ENCODE results near the gene TMEM266. TPM values are rescaled to one million over a fixed set of nuclear protein-coding genes. Genes with fewer than 3 reads are reported as not detected.

TMEM266 gene
- total RNA-seq, 1 donor from 2014 or later: 8.1 TPM

DNA sequence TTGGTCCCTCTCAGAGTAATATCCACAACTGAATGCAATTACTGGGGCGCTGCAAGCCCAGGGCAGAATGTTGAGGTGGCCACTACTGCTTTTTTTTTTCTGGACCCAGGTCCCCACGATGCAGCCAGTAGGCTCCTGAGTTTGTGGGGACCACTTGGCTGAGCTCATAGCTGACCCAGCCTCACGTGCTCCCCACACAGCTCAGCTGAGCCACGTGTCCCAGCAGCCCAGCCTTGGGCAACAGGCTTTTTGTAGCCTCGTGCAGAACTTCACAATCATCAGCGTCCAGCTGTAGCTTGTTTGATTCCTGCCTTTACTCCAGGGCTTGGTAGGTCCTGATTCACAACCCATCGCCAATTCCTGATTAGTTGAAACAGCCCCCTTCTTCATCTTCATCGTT, 134.1 kb downstream of the TMEM266 start:
- no peaks in the 10 kb centered on the region for H3K9me3 Mint-ChIP-seq (ENCODE audit: unreplicated experiment)
- H3K36me3 Mint-ChIP-seq (ENCODE audit: low read depth, unreplicated experiment): peaks cover 8% of the 10 kb centered on the region
- H3K4me3 Mint-ChIP-seq (ENCODE audit: unreplicated experiment): peak overlapping the region; percentile 31
- no peak for DNase-seq (ENCODE audit: low spot score)
- no peak overlapping the region for H3K27ac Mint-ChIP-seq (ENCODE audit: unreplicated experiment)
- H3K27me3 Mint-ChIP-seq (ENCODE audit: unreplicated experiment): peaks cover 4% of the 10 kb centered on the region
- H3K4me1 Mint-ChIP-seq (ENCODE audit: unreplicated experiment): peaks cover 12% of the 10 kb centered on the region
- no peak for TF ChIP-seq CTCF (IDR thresholded peaks at IDR 0.05; ENCODE audit: unreplicated experiment)

DNA sequence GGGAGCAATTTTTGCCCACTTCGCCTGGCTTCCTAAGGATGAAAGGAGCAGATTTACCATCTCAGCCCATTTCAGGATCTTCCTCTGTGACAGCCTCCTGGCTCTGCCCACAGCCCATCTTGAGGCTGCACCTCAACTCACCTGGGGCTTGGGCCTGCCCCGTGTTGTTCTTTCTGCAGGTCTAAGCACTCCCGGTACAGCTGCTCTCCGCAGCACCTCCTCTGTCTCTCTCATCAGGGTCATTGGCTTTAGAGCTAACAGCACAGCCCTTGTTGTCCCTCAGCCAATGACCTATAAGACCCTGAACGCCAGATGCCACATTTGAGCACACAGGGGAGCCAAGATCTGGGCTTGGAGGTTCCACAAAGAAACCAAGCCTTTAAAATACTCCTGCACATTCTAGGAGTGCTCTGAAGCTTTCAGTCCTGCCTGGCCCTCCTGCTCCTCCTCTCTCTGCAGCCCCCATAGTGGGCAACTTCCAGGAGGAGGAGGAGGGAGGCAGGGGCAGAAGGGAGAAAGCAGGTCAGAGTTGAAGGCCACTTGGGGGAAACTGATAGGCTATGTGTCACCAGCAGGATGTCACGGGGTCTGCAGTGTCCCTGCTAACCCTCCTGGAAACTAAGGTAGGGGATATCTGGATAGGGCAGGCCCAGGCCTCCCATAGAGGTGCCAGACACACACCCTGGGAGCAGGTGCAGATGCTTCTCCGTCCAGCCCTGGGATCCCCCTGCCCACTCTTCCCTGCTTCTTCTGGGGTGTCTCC, 135.9 kb downstream of the TMEM266 start:
- H3K27me3 Mint-ChIP-seq (ENCODE audit: unreplicated experiment): peaks cover 8% of the 10 kb centered on the region
- H3K36me3 Mint-ChIP-seq (ENCODE audit: low read depth, unreplicated experiment): peaks cover 12% of the 10 kb centered on the region
- no peak for TF ChIP-seq CTCF (IDR thresholded peaks at IDR 0.05; ENCODE audit: unreplicated experiment)
- no peaks in the 10 kb centered on the region for H3K4me1 Mint-ChIP-seq (ENCODE audit: unreplicated experiment)
- no peak overlapping the region for H3K27ac Mint-ChIP-seq (ENCODE audit: unreplicated experiment)
- no peak for DNase-seq (ENCODE audit: low spot score)
- H3K4me3 Mint-ChIP-seq (ENCODE audit: unreplicated experiment): no peak overlapping the region
- no peaks in the 10 kb centered on the region for H3K9me3 Mint-ChIP-seq (ENCODE audit: unreplicated experiment)

DNA sequence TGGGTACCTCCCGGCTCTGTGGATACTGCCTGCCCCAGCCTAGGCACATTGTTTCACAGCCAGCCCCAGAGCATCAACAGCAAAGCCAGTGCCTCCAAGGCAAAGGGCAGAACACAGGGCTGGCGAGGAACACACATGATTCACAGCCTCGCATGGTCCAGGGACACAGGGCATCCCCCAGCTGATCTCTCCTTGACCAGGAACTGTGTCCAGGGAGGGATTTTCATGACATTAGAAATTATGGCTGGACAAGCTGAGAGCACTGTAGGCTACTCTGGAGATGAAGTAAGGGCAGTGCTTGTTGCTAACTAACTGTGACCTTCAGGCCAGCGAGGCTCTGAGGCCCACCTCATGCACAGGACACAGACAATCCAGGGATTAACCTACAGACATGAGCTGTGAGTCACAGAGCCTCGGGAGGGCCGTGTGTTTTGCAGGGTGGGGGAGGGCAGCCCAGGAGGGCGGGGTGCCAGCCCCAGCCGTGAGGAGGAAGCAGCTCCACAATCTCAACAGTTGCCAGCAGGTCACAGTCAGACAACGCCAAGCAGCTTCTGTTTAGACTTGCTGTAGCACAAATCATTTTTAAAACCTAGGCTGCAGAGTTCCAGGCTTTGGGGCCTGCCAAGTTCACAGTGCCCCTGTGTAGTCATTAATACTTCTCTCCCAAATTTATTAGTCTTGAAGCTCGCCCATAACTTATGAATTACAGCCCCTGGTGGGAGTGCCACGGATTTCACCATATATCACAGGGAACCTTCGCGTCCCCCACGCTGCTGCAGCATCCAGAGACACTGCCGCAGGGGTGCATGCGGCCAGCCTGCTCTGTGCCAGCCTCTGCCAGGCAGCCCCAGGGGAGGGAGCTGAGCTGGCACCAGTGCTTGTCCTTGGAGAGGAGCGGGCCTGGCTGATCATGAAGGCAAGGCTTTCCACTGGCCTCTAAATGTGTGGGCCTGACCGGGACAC, 136.8 kb downstream of the TMEM266 start:
- Mint-ChIP-seq H3K4me3 (ENCODE audit: unreplicated experiment) (no peak overlapping the region), H3K9me3 (ENCODE audit: unreplicated experiment) (no peaks in the 10 kb centered on the region), H3K4me1 (ENCODE audit: unreplicated experiment) (no peaks in the 10 kb centered on the region), H3K27me3 (ENCODE audit: unreplicated experiment) (peaks cover 8% of the 10 kb centered on the region), H3K36me3 (ENCODE audit: low read depth, unreplicated experiment) (peaks cover 12% of the 10 kb centered on the region), H3K27ac (ENCODE audit: unreplicated experiment) (no peak overlapping the region)
- TF ChIP-seq CTCF (IDR thresholded peaks at IDR 0.05; ENCODE audit: unreplicated experiment): no peak
- DNase-seq (ENCODE audit: low spot score): no peak

DNA sequence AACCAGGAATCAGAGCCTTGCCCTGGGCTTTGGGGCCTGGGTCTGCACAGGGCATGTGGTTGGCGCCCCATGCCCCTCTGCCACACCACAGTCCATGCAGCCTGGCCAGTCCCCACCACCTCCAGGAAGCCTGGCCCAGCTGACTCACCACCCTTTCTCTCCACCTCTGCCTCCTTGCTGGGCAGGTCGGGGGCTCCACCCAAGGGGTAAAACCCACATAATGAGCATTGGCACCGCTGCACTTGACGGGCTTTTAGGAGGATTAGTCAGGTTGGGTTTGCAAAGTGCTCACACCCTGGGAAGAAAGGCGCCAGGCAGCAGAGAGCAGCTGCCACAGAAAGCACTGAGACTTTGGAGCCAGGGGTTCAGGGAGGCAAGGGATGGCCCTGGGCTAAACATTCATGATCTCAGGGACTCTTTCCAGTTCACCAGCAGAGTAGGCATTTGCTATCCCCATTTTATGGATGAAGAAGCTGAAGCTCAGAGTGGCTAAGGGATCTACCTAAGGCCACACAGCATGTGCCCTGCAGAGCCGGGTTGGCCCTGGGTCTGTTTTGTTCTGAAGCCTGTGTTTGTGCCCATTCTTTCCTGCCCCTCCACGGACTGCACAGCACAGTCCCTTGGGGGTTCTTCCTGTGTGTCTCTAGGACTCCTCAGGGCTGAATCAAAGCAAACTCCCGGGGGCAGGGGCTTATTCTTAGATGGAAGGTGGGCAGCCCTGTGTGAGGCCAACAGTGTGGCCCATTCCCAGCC, 138.1 kb downstream of the TMEM266 start:
- Mint-ChIP-seq H3K4me1 (ENCODE audit: unreplicated experiment) (no peaks in the 10 kb centered on the region), H3K27me3 (ENCODE audit: unreplicated experiment) (peaks cover 8% of the 10 kb centered on the region), H3K9me3 (ENCODE audit: unreplicated experiment) (no peaks in the 10 kb centered on the region), H3K4me3 (ENCODE audit: unreplicated experiment) (no peak overlapping the region), H3K36me3 (ENCODE audit: low read depth, unreplicated experiment) (peaks cover 12% of the 10 kb centered on the region), H3K27ac (ENCODE audit: unreplicated experiment) (no peak overlapping the region)
- TF ChIP-seq CTCF (IDR thresholded peaks at IDR 0.05; ENCODE audit: unreplicated experiment): no peak
- no peak for DNase-seq (ENCODE audit: low spot score)
